ENCODE data around the gene CFI. TPM values are rescaled to one million over a fixed set of nuclear protein-coding genes. Genes with fewer than 3 reads are reported as not detected.

Gene CFI
- total and polyA plus RNA-seq, 9 of the 15 experiments (the other 6 are each of a cell fraction or from before 2014, with no cell fraction given): 0.30 to 8.4 (median 0.95) TPM

GRCh38 chr4:109708435-109708834 is 93.4 kb downstream of the CFI start (continued):
- TF ChIP-seq ZNF311 (CRISPR knock-in tag; IDR thresholded peaks at IDR 0.05): no peak
- no peak for TF ChIP-seq E2F6 (IDR thresholded peaks at IDR 0.05; ENCODE audit: borderline replicate concordance in 1 of 2, extremely low read depth in 1 of 2, insufficient read depth in 1 of 2, insufficient read length in 1 of 2, low read depth in 1 of 2, low read length in 1 of 2, poor library complexity in 1 of 2, severe bottlenecking in 1 of 2)
- TF ChIP-seq MTA2 (IDR thresholded peaks at IDR 0.05; ENCODE audit: low read depth): 0 out of 2 replicates have a peak, but pooled peaks have one; percentile 11
- TF ChIP-seq LARP7 (IDR thresholded peaks at IDR 0.05): no peak
- no peak for TF ChIP-seq DIDO1 (tag; IDR thresholded peaks at IDR 0.05; ENCODE audit: low read depth)
- TF ChIP-seq ZNF668 (CRISPR knock-in tag; IDR thresholded peaks at IDR 0.05): no peak
- no peak for TF ChIP-seq CEBPG (CRISPR knock-in tag; IDR thresholded peaks at IDR 0.05)
- no peak for TF ChIP-seq CEBPG (tag; conservative IDR thresholded peaks at IDR 0.05 in 1 of 2, IDR thresholded peaks at IDR 0.05 in 1 of 2)
- no peak for TF ChIP-seq MBD1 (CRISPR knock-in tag; IDR thresholded peaks at IDR 0.05)
- no peak for TF ChIP-seq ZNF644 (tag; IDR thresholded peaks at IDR 0.05; ENCODE audit: low read depth)
- no peak for TF ChIP-seq STAT5B (CRISPR knock-in tag; IDR thresholded peaks at IDR 0.05)
- peak; percentile 17; the same call in 1 of the 2 replicates for TF ChIP-seq FOSL1 (tag; conservative IDR thresholded peaks at IDR 0.05)
- peak; percentile 34 for TF ChIP-seq CBFA2T3 (IDR thresholded peaks at IDR 0.05)
- no peak for TF ChIP-seq MYC (IDR thresholded peaks at IDR 0.05; ENCODE audit: low read depth, low read length)
- TF ChIP-seq MYC (CRISPR knock-in tag; IDR thresholded peaks at IDR 0.05; ENCODE audit: borderline replicate concordance, low read depth): no peak
- no peak for TF ChIP-seq ATF6 (CRISPR knock-in tag; IDR thresholded peaks at IDR 0.05)
- TF ChIP-seq ZNF431 (CRISPR knock-in tag; IDR thresholded peaks at IDR 0.05): no peak
- no peak for TF ChIP-seq ZNF583 (CRISPR knock-in tag; IDR thresholded peaks at IDR 0.05)
- no peak for TF ChIP-seq CBX1 (IDR thresholded peaks at IDR 0.05; ENCODE audit: low read depth)

All from K562 (cell line).